Measurements from ENCODE around the gene PLCD1. TPM values are rescaled to one million over a fixed set of nuclear protein-coding genes. Genes with fewer than 3 reads are reported as not detected.

The PLCD1 gene
- total and polyA plus RNA-seq, 2 of the 8 experiments (the other 6 are each of a cell fraction or from before 2014, with no cell fraction given) = 15.3 to 19.2 TPM

- Histone ChIP-seq H4K5ac (ENCODE audit: insufficient read length, low read depth, low read length) (no peak overlapping the region), H3K9me3 (ENCODE audit: insufficient read depth in 2 of 2, low read depth in 1 of 2, low read length in 1 of 2) (no peaks in the 10 kb centered on the region), H3K4ac (replicated peaks; ENCODE audit: insufficient read length, low read depth, low read length) (no peak overlapping the region), H4K91ac (replicated peaks; ENCODE audit: insufficient read length, low read length) (no peak overlapping the region), H2BK15ac (ENCODE audit: low read length) (no peak overlapping the region), H4K8ac (ENCODE audit: extremely low read depth, insufficient read depth, low read length) (no peak overlapping the region), H3K4me3 (ENCODE audit: extremely low read depth in 1 of 4, insufficient read depth in 2 of 4, low read depth in 3 of 4, low read length in 4 of 4) (no peak overlapping the region), H3K56ac (replicated peaks; ENCODE audit: insufficient read length, low read depth, low read length) (no peak overlapping the region), H2BK5ac (ENCODE audit: low read depth, low read length) (no peak overlapping the region), H3K79me2 (ENCODE audit: control insufficient read depth in 1 of 2, insufficient read depth in 2 of 2, low read length in 2 of 2) (no peaks in the 10 kb centered on the region), H3K23me2 (ENCODE audit: low read depth, low read length) (no peaks in the 10 kb centered on the region), H3K23ac (ENCODE audit: insufficient read length) (no peak overlapping the region), H4K20me1 (replicated peaks in 1 of 2; ENCODE audit: control insufficient read depth in 1 of 2, insufficient read depth in 2 of 2, low read length in 2 of 2) (peaks cover 0 to 6% of the 10 kb centered on the region in 2 experiments), H2AK5ac (ENCODE audit: low read depth, low read length) (no peak overlapping the region), H2BK12ac (ENCODE audit: low read depth, low read length) (no peak overlapping the region), H3K27ac (ENCODE audit: low read depth, low read length) (no peak overlapping the region), H3K36me3 (ENCODE audit: control insufficient read depth in 2 of 4, insufficient read depth in 4 of 4, low read length in 3 of 4) (peaks cover 0 to 2% (median under 1%) of the 10 kb centered on the region in 4 experiments; a peak in 1 of 8 replicates), H3K4me1 (replicated peaks in 1 of 4; ENCODE audit: control insufficient read depth in 3 of 4, insufficient read depth in 4 of 4, low read length in 3 of 4) (no peaks in the 10 kb centered on the region), H3K27me3 (replicated peaks in 1 of 4; ENCODE audit: control insufficient read depth in 3 of 4, extremely low read depth in 1 of 4, insufficient read depth in 3 of 4, low read length in 3 of 4) (no peaks in the 10 kb centered on the region), H3K79me1 (ENCODE audit: low read depth, low read length) (no peaks in the 10 kb centered on the region), H2BK120ac (replicated peaks; ENCODE audit: low read depth, low read length) (no peak overlapping the region), H2BK20ac (ENCODE audit: low read length) (no peak overlapping the region), H2AFZ (ENCODE audit: low read length) (no peak overlapping the region), H3K4me2 (ENCODE audit: insufficient read depth in 1 of 2, low read depth in 2 of 2, low read length in 2 of 2) (no peak overlapping the region), H3K18ac (ENCODE audit: extremely low read depth, low read length) (no peak overlapping the region), H3K14ac (ENCODE audit: insufficient read length) (no peak overlapping the region), H3K9ac (replicated peaks in 1 of 4; ENCODE audit: extremely low read depth in 1 of 4, low read depth in 3 of 4, low read length in 3 of 4) (no peak overlapping the region)
- no peak for FAIRE-seq
- POLR2A ChIA-PET (ENCODE audit: partially characterized antibody) = interaction anchor here (1.1 kb wide), 1 partner anchor 9 kb away, joined by 4 read pairs; no protein-coding TSS in a partner anchor
- WGBS, 2 experiments (ENCODE audit: extremely low coverage in 1 of 2, insufficient coverage in 1 of 2, insufficient read length in 1 of 2, insufficient replicate concordance in 2 of 2, low coverage in 1 of 2, low lambda C conversion rate in 2 of 2, missing lambda C conversion rate in 1 of 2) = 97% methylated on average over 16 of the region's 16 CpGs; no CpG with 5 or more reads in 1 of the 2 experiments
- CTCF ChIA-PET (ENCODE audit: partially characterized antibody) = interaction anchor here (0.8 to 2.4 kb wide), 11 partner anchors 9 to 196 kb away, joined by 3 to 12 read pairs (median 4); partner anchors contain the start of gene PLCD1
- DNase-seq (ENCODE audit: low read depth in 1 of 2, low spot score in 2 of 2) = no peak
- TF ChIP-seq TAF1 (IDR thresholded peaks at IDR 0.05; ENCODE audit: low read depth, low read length) (no peak), CTBP2 (IDR thresholded peaks at IDR 0.05; ENCODE audit: borderline replicate concordance, insufficient read depth, insufficient read length, low read length) (no peak), CEBPB (IDR thresholded peaks at IDR 0.05; ENCODE audit: low read depth, low read length) (no peak), EP300 (IDR thresholded peaks at IDR 0.05; ENCODE audit: borderline replicate concordance in 1 of 2, low read depth in 2 of 2, low read length in 2 of 2) (no peak), HDAC2 (IDR thresholded peaks at IDR 0.05; ENCODE audit: borderline replicate concordance in 1 of 2, low read depth in 2 of 2, low read length in 2 of 2) (no peak), MAFK (IDR thresholded peaks at IDR 0.05; ENCODE audit: low read depth, low read length) (no peak), SRF (IDR thresholded peaks at IDR 0.05; ENCODE audit: low read depth, low read length) (no peak), POLR2A (IDR thresholded peaks at IDR 0.05; ENCODE audit: control extremely low read depth in 1 of 2, low read depth in 2 of 2, low read length in 2 of 2) (no peak), EZH2 (IDR thresholded peaks at IDR 0.05; ENCODE audit: low read depth, low read length, severe bottlenecking) (no peak), RFX5 (IDR thresholded peaks at IDR 0.05; ENCODE audit: borderline replicate concordance, low read depth, low read length) (no peak), CBX8 (IDR thresholded peaks at IDR 0.05; ENCODE audit: borderline replicate concordance, low read depth, low read length) (no peak), E2F6 (IDR thresholded peaks at IDR 0.05) (no peak), EGR1 (IDR thresholded peaks at IDR 0.05; ENCODE audit: borderline replicate concordance, low read depth, low read length) (no peak)
Observed at GRCh38 chr3:38006445-38006995, 22.9 kb downstream of the PLCD1 start.
